ENCODE data around the gene SP5.

The SP5 gene

GRCh38 chr2:170714381-170715061 is 616 bp upstream of the SP5 start:
- peak overlapping the region; percentile 32 for H3K4me3 ChIP-seq (ENCODE audit: low read depth, low read length)
- in situ Hi-C loops (cut with HindIII; ENCODE audit: low sequenced_read_pairs) = no loop called here
- no peak for DNase-seq (ENCODE audit: low read depth, low spot score)
- TF ChIP-seq, protein P1, sequence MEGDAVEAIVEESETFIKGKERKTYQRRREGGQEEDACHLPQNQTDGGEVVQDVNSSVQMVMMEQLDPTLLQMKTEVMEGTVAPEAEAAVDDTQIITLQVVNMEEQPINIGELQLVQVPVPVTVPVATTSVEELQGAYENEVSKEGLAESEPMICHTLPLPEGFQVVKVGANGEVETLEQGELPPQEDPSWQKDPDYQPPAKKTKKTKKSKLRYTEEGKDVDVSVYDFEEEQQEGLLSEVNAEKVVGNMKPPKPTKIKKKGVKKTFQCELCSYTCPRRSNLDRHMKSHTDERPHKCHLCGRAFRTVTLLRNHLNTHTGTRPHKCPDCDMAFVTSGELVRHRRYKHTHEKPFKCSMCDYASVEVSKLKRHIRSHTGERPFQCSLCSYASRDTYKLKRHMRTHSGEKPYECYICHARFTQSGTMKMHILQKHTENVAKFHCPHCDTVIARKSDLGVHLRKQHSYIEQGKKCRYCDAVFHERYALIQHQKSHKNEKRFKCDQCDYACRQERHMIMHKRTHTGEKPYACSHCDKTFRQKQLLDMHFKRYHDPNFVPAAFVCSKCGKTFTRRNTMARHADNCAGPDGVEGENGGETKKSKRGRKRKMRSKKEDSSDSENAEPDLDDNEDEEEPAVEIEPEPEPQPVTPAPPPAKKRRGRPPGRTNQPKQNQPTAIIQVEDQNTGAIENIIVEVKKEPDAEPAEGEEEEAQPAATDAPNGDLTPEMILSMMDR (IDR thresholded peaks at IDR 0.05; ENCODE audit: low read depth, low read length) = no peak

DNA sequence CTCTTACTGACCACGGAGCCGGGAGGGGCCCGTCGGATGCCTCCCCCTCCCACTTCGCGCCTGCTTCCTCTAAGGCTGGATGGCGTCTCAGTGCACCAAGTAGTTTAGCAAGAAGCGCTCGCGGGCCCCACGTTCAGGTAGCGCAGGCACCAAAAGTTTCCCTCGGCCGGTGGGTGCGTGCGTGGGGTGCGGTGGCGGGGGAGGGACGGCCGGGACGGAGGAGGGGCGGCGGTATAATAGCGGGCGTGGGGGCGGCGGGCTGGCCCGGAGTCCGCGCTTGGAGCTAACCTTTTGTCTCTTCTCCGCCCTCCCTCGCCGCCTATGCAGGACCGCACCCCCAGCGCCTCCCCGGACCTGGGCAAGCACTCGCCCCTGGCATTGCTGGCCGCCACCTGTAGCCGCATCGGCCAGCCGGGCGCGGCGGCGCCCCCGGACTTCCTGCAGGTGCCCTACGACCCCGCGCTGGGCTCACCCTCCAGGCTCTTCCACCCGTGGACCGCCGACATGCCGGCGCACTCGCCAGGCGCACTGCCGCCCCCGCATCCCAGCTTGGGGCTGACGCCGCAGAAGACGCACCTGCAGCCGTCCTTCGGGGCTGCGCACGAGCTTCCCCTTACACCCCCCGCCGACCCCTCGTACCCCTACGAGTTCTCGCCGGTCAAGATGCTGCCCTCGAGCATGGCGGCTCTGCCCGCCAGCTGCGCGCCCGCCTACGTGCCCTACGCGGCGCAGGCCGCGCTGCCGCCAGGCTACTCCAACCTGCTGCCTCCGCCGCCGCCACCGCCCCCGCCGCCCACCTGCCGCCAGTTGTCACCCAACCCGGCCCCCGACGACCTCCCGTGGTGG is 1.0 kb downstream of the SP5 start:
- H3K4me3 ChIP-seq (ENCODE audit: low read depth, low read length) = no peak overlapping the region
- in situ Hi-C loops (cut with HindIII; ENCODE audit: low sequenced_read_pairs) = no loop called here
- TF ChIP-seq, protein P1 (IDR thresholded peaks at IDR 0.05; ENCODE audit: low read depth, low read length) = no peak
- DNase-seq (ENCODE audit: low read depth, low spot score) = no peak

DNA sequence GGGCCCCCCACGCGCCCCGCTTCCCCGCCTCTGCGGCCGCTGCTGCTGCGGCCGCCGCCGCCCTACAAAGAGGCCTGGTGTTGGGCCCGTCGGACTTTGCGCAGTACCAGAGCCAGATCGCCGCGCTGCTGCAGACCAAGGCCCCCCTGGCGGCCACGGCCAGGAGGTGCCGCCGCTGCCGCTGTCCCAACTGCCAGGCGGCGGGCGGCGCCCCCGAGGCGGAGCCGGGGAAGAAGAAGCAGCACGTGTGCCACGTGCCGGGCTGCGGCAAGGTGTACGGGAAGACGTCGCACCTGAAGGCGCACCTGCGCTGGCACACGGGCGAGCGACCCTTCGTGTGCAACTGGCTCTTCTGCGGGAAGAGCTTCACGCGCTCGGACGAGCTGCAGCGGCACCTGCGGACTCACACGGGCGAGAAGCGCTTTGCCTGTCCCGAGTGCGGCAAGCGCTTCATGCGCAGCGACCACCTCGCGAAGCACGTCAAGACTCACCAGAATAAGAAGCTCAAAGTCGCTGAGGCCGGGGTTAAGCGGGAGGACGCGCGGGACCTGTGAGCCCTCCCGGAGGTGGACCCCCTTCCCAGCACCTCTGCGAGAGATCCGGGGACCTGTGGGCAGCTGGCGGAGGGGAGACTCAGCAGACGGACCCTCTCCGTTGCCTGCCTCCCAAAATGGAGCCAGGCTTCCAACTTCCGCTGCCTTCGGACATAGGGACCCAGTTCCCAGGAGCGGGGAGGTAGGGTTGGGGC is 1.9 kb downstream of the SP5 start:
- no peak overlapping the region for H3K4me3 ChIP-seq (ENCODE audit: low read depth, low read length)
- DNase-seq (ENCODE audit: low read depth, low spot score) = peak; percentile 26
- TF ChIP-seq, protein P1 (IDR thresholded peaks at IDR 0.05; ENCODE audit: low read depth, low read length) = peak; percentile 54
- in situ Hi-C loops (cut with HindIII; ENCODE audit: low sequenced_read_pairs) = no loop called here

- no peak for DNase-seq (ENCODE audit: low read depth, low spot score)
- TF ChIP-seq, protein P1 (IDR thresholded peaks at IDR 0.05; ENCODE audit: low read depth, low read length) = no peak
- no peak overlapping the region for H3K4me3 ChIP-seq (ENCODE audit: low read depth, low read length)
- in situ Hi-C loops (cut with HindIII; ENCODE audit: low sequenced_read_pairs) = no loop called here
Observed at GRCh38 chr2:170717599-170717963, 2.4 kb downstream of the SP5 start.

GRCh38 chr2:170717991-170718589 is 3.0 kb downstream of the SP5 start:
- H3K4me3 ChIP-seq (ENCODE audit: low read depth, low read length) = no peak overlapping the region
- TF ChIP-seq, protein P1 (IDR thresholded peaks at IDR 0.05; ENCODE audit: low read depth, low read length) = no peak
- in situ Hi-C loops (cut with HindIII; ENCODE audit: low sequenced_read_pairs) = no loop called here
- DNase-seq (ENCODE audit: low read depth, low spot score) = no peak

GRCh38 chr2:170719810-170720209 is 4.7 kb downstream of the SP5 start:
- no peak overlapping the region for H3K4me3 ChIP-seq (ENCODE audit: low read depth, low read length)
- no peak for DNase-seq (ENCODE audit: low read depth, low spot score)
- TF ChIP-seq, protein P1 (IDR thresholded peaks at IDR 0.05; ENCODE audit: low read depth, low read length) = no peak
- in situ Hi-C loops (cut with HindIII; ENCODE audit: low sequenced_read_pairs) = no loop called here
